GM12875 (cell line): ENCODE measurements around the gene SDR9C7.
"Not testable (repeated sequence)": the region's sequence is repeated elsewhere in the genome, so short reads cannot be mapped to it uniquely, and the experiment has no call there.

Experiments
- H3K4me3 ChIP-seq: one replicate; pipeline ENCODE4 v1.5.1; 2011; ENCODE audit warnings: low read depth, low read length, control low read depth
- TF ChIP-seq, protein P1 (sequence below): IDR thresholded peaks from 2 replicates; pipeline ENCODE4 v1.5.1; 2011; ENCODE audit warnings: low read depth, mild to moderate bottlenecking, control low read depth, inconsistent platforms, low read length, moderate library complexity, borderline replicate concordance; ENCODE audit not compliant: insufficient read depth

Gene SDR9C7

GRCh38 chr12:56933826-56934625 is at the start of gene SDR9C7:
TSS of gene SDR9C7 (minus strand) at chr12:56934408. CDS start at chr12:56934261, 147 bp downstream.
- TF ChIP-seq, protein P1, sequence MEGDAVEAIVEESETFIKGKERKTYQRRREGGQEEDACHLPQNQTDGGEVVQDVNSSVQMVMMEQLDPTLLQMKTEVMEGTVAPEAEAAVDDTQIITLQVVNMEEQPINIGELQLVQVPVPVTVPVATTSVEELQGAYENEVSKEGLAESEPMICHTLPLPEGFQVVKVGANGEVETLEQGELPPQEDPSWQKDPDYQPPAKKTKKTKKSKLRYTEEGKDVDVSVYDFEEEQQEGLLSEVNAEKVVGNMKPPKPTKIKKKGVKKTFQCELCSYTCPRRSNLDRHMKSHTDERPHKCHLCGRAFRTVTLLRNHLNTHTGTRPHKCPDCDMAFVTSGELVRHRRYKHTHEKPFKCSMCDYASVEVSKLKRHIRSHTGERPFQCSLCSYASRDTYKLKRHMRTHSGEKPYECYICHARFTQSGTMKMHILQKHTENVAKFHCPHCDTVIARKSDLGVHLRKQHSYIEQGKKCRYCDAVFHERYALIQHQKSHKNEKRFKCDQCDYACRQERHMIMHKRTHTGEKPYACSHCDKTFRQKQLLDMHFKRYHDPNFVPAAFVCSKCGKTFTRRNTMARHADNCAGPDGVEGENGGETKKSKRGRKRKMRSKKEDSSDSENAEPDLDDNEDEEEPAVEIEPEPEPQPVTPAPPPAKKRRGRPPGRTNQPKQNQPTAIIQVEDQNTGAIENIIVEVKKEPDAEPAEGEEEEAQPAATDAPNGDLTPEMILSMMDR = no peak

DNA sequence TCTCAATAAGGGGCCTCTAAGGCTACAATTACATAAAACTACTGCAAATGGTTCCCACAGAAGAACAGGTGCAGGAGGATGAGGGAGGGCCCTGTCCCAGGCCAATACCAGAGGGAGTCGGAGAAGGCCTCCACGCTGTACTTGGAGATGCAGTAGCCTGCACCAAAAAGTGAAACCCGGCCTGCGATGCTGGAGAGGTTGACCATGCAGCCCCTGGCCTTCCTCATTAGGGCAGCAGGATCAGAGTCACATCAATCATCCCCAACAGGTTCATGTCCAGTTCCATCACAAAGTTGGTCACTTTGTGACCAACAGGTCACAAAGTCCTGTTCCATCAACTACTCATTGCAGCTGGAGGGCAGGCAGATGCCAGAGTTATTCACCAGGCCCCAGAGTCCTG is 49.2 kb upstream of the SDR9C7 start:
- H3K4me3 ChIP-seq = no peak overlapping the region
- TF ChIP-seq, protein P1 = no peak

More at GRCh38 chr12:56933826-56934625, at the start of gene SDR9C7:
- H3K4me3 ChIP-seq = no peak within 1 kb of the TSS

- not testable (repeated sequence) for H3K4me3 ChIP-seq
Measured at GRCh38 chr12:56982578-56983236, 48.5 kb upstream of the SDR9C7 start.

DNA sequence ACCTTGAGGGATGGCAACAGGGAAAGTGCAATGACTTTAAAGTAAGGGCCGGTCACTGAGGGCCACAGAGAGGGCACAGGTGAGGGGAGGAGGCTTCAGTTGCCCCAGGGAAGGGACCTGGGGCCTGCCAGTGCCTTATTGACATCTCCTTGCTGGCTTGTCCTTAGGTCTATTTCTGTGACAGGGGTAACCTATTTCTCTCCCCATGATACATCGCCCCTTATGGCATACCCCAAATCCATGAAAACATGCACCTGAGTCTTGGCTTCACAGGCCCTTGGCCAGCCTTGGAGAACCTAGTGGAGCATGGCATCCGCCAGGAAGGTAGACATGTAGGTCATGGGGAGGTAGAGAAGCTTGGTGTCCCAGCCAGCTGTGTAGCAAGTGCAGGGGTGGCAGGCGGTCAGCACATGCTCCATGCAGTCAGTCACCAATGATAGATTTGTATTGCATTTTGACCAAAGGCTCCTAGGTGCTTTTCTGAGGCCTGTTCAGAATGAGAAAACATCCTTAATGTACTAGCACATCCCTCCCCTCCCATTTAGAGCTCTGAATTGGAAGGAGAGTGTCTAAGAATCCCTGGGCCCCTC is 46.8 kb upstream of the SDR9C7 start:
- TF ChIP-seq, protein P1 = no peak
- H3K4me3 ChIP-seq = no peak overlapping the region

DNA sequence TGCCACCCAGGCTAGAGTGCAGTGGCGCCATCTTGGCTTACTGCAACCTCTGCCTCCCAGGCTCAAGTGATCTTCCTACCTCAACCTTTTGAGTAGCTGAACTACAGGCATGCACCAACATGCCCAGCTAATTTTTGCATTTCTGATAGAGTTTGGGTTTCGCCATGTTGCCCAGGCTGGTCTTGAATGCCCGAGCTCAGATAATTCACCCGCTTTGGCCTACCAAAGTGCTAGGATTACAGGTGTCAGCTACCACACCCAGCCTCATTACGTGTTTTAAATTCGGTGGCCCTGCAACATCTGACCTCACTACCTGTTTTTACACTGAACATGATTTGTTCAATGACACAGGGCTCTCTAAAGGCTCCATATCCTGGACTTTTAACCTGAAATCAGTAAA is 46.1 kb upstream of the SDR9C7 start:
- TF ChIP-seq, protein P1 = no peak
- H3K4me3 ChIP-seq = no peak overlapping the region

DNA sequence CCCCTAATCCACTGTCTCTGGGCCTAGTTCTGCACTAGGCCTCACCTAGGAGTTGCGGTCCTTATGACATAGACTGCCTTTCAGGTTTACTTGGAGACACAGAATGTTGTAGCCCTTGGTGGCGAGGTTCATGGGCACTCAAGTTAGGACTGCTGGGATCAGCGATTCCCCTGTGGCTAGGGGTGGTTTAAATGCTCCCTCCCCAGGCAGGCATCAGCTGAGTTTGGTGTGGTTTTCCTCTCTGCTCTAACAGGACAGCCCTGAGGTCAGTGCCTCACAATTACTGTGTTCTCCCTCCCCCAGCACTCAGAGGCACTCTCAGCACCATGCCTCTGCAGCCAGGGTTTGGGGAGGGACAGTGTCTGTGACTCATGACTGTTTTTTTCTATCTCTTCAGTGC is 45.4 kb upstream of the SDR9C7 start:
- TF ChIP-seq, protein P1 = no peak
- H3K4me3 ChIP-seq = no peak overlapping the region

DNA sequence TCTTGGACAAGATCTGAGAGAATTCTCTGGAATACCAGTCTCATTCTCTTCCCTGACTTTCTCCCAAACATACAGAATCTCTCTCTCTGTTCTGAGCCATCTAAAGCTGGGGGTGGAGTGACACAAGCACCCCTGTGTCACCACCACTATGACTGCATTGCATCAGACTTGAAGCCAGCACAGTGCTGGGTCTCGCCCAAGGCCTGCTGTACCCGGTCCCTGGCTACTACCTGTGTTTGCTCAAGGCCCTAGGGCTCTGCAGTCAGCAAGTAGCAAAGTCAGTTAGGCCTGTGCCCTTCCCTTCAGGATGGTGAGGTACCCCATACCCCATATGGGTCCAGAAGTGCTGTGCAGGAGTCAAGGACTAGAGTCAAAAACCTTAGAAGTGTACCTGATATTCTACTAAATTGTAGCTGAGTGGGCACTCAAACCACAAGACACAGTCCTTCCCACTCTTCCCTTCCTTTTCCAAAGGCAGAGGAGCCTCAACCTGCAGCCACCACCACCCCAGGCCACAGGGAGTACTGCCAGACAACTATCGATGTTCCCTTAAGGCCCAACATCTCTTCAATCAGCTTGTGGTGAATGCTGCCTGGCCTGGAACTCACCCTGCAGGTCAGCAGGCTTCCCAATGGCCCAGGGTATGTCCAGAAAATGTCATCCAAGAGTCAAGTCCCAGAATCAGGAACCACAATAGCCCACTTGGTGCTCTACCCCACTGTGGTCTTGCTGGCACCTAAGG is 44.4 kb upstream of the SDR9C7 start:
- TF ChIP-seq, protein P1 = no peak
- no peak overlapping the region for H3K4me3 ChIP-seq

- not testable (repeated sequence) for H3K4me3 ChIP-seq
Measured at GRCh38 chr12:56977361-56977760, 43.2 kb upstream of the SDR9C7 start.

GRCh38 chr12:56974224-56974623 is 40.0 kb upstream of the SDR9C7 start:
- not testable (repeated sequence) for H3K4me3 ChIP-seq

- not testable (repeated sequence) for H3K4me3 ChIP-seq
Measured at GRCh38 chr12:56968910-56969309, 34.7 kb upstream of the SDR9C7 start.
